A549 (cell line): ENCODE data around the gene CENPX. TPM values are rescaled to one million over a fixed set of nuclear protein-coding genes. Genes with fewer than 3 reads are reported as not detected.

Experiments used
- ATAC-seq, 2 experiments: fragments of 200-7000 bp in 1 of 2; fragments of >200 bp in 1 of 2; cut with Nextera tagmentation in 1 of 2; cut with Tn5 transposase in 1 of 2; 3 replicates each; pipeline versions ENCODE4 v1.8.0 to v1.9.1; 2018 to 2020; ENCODE audit warnings: mild to moderate bottlenecking in 1 of 2, moderate library complexity in 1 of 2
- CTCF ChIA-PET: fragments of 300-600 bp; sonication (Branson Sonifier 250); formaldehyde crosslinking; extraction: SDS; loops from one replicate; lab custom pipeline; 2021; ENCODE audit warnings: antibody characterized with exemption, inconsistent platforms; lab: Yijun Ruan, JAX
- POLR2A ChIA-PET: fragments of 350-600 bp; formaldehyde crosslinking; extraction: SDS; loops from one replicate; lab custom pipeline; 2021; ENCODE audit warnings: antibody characterized with exemption, inconsistent platforms; lab: Yijun Ruan, JAX
- DNase-seq, 2 experiments: peaks; one replicate each; pipeline versions ENCODE4 v3.0.0 to v3.0.0-alpha.2; 2011 to 2016; ENCODE audit warnings: low read depth in 1 of 2, low spot score in 1 of 2
- FAIRE-seq: peaks from 2 replicates; lab custom pipeline; 2011; peaks lifted over from hg19 to GRCh38; lab: Jason Lieb, UNC
- H3K27ac ChIP-seq, 2 experiments: fragments of >200 bp; sonication (Bioruptor Twin); formaldehyde crosslinking; 3 replicates each; pipeline ENCODE4 v1.5.1; 2016 to 2017
- H3K4me1 ChIP-seq: fragments of >200 bp; sonication (Bioruptor Twin); formaldehyde crosslinking; 3 replicates; pipeline ENCODE4 v1.6.1; 2016
- H3K4me2 ChIP-seq: fragments of >200 bp; sonication (Bioruptor Twin); formaldehyde crosslinking; 3 replicates; pipeline ENCODE4 v1.6.1; 2016
- H3K4me3 ChIP-seq: fragments of >200 bp; sonication (Bioruptor Twin); formaldehyde crosslinking; 3 replicates; pipeline ENCODE4 v1.5.1; 2016
- H3K9me3 ChIP-seq: fragments of >200 bp; sonication (Bioruptor Twin); formaldehyde crosslinking; 3 replicates; pipeline ENCODE4 v1.6.1; 2016
- BHLHE40 ChIP-seq: IDR thresholded peaks from 2 replicates; pipeline ENCODE4 v1.6.1; 2012; ENCODE audit warnings: low read depth, low read length, inconsistent platforms
- CBX8 ChIP-seq: fragments of 200-600 bp; sonication (generic); IDR thresholded peaks from 2 replicates; pipeline ENCODE4 v1.6.1; 2016
- CEBPB ChIP-seq, 2 experiments: fragments of >200 bp in 1 of 2; sonication (Bioruptor Twin) in 1 of 2; formaldehyde crosslinking in 1 of 2; IDR thresholded peaks; 2 replicates each; pipeline ENCODE4 v1.6.1; 2012 to 2016
- CHD4 ChIP-seq: fragments of 200-600 bp; sonication (generic); IDR thresholded peaks from 2 replicates; pipeline ENCODE4 v1.6.1; 2016; ENCODE audit warnings: antibody characterized with exemption, mild to moderate bottlenecking, borderline replicate concordance
- CTCF ChIP-seq: fragments of >200 bp; sonication (Bioruptor Twin); formaldehyde crosslinking; IDR thresholded peaks from 3 replicates; pipeline ENCODE4 v1.5.1; 2016
- ESRRA ChIP-seq: fragments of 150-350 bp; IDR thresholded peaks from 2 replicates; pipeline ENCODE4 v1.6.1; 2014; ENCODE audit warnings: mild to moderate bottlenecking, low read length, borderline replicate concordance
- FOSL2 ChIP-seq, 2 experiments: fragments of 450-650 bp in 1 of 2; fragments of >200 bp in 1 of 2; sonication (Bioruptor Twin) in 1 of 2; formaldehyde crosslinking; IDR thresholded peaks; 2 replicates each; pipeline versions ENCODE4 v1.5.0 to v1.6.1; 2016 to 2020; ENCODE audit warnings: mild to moderate bottlenecking in 1 of 2, moderate library complexity in 1 of 2
- FOXS1 ChIP-seq: fragments of 250-450 bp; sonication (Bioruptor Pico); IDR thresholded peaks from 2 replicates; pipeline ENCODE4 v1.5.0; 2020; ENCODE audit warnings: mild to moderate bottlenecking, moderate library complexity
- GATA3 ChIP-seq: IDR thresholded peaks from 2 replicates; pipeline ENCODE4 v1.6.1; 2012; ENCODE audit warnings: borderline replicate concordance
- HMGXB4 ChIP-seq: fragments of 250-450 bp; sonication (Bioruptor Pico); IDR thresholded peaks from 2 replicates; pipeline ENCODE4 v1.5.0; 2021; ENCODE audit warnings: mild to moderate bottlenecking, moderate library complexity, borderline replicate concordance
- KDM5A ChIP-seq: fragments of 200-600 bp; sonication (generic); IDR thresholded peaks from 2 replicates; pipeline ENCODE4 v1.6.1; 2016; ENCODE audit warnings: antibody characterized with exemption, mild to moderate bottlenecking
- MAZ ChIP-seq: fragments of 150-350 bp; IDR thresholded peaks from 2 replicates; pipeline ENCODE4 v1.6.1; 2014; ENCODE audit warnings: antibody characterized with exemption, low read depth, low read length, borderline replicate concordance
- MYC ChIP-seq: IDR thresholded peaks from 2 replicates; pipeline ENCODE4 v1.6.1; 2012; ENCODE audit warnings: mild to moderate bottlenecking, inconsistent platforms, low read length, improper control_type of control experiment, borderline replicate concordance
- NPAS2 ChIP-seq: fragments of 250-450 bp; sonication (Bioruptor Pico); IDR thresholded peaks from 2 replicates; pipeline ENCODE4 v1.8.0; 2022; ENCODE audit warnings: mild to moderate bottlenecking, moderate library complexity, borderline replicate concordance
- NR3C1 ChIP-seq: fragments of >200 bp; sonication (Bioruptor Twin); formaldehyde crosslinking; IDR thresholded peaks from 3 replicates; pipeline ENCODE4 v1.6.1; 2017
- POLR2A ChIP-seq: IDR thresholded peaks from 2 replicates; pipeline ENCODE4 v1.6.1; 2012; ENCODE audit warnings: mild to moderate bottlenecking, low read length
- POLR2AphosphoS2 ChIP-seq: conservative IDR thresholded peaks from 2 replicates; pipeline ENCODE4 v1.6.1; 2012; ENCODE audit warnings: low read length, improper control_type of control experiment, inconsistent platforms
- RARB ChIP-seq: fragments of 250-450 bp; sonication (Bioruptor Pico); IDR thresholded peaks from 2 replicates; pipeline ENCODE4 v1.8.0; 2021; ENCODE audit warnings: mild to moderate bottlenecking, moderate library complexity
- RCOR1 ChIP-seq: fragments of 150-350 bp; IDR thresholded peaks from 2 replicates; pipeline ENCODE4 v1.6.1; 2014; ENCODE audit warnings: antibody characterized with exemption, low read length, low read depth
- TP53 ChIP-seq: fragments of 250-450 bp; sonication (Bioruptor Pico); IDR thresholded peaks from 2 replicates; pipeline ENCODE4 v1.5.0; 2021; ENCODE audit warnings: mild to moderate bottlenecking, moderate library complexity
- ZFP36 ChIP-seq: fragments of 450-650 bp; IDR thresholded peaks from 2 replicates; pipeline ENCODE4 v1.6.1; 2014; ENCODE audit warnings: borderline replicate concordance; ENCODE audit not compliant: partially characterized antibody
- WGBS: methylation state at CpG from one replicate; pipeline ENCODE4 v1.1.6; 2017; ENCODE audit errors: missing lambda C conversion rate; 5-methylcytosine and 5-hydroxymethylcytosine counted together
- polyA plus RNA-seq, 4 experiments: library from polyadenylated mRNA; depleted of rRNA in 3 of 4; stranded (reverse); fragments of >200 nt; fragmentation: RNase III in 1 of 4; extraction: RNeasy Plus Mini Kit Qiagen cat#74134 plus additional on column Dnase treatment in 1 of 4; gene quantifications; 2 replicates in 3 of 4; 3 replicates in 1 of 4; pipeline ENCODE4 v1.2.3, GENCODE V29; 2011 to 2017

Gene CENPX
- polyA plus RNA-seq, 2 of the 4 experiments (the other 2 are of a cell fraction), result 80.5 to 222 TPM

- TF ChIP-seq MYC (no peak), POLR2AphosphoS2 (no peak), GATA3 (no peak), RARB (no peak), CTCF (no peak), POLR2A (no peak), ESRRA (no peak), ZFP36 (no peak), NR3C1 (no peak), TP53 (CRISPR knock-in tag) (no peak), MAZ (no peak)
- TF ChIP-seq, all 56 proteins: peak for 0
- Histone ChIP-seq H3K9me3 (no peaks in the 10 kb centered on the region), H3K4me2 (no peak overlapping the region), H3K4me3 (no peak overlapping the region), H3K4me1 (peaks cover 4% of the 10 kb centered on the region), H3K27ac (peak overlapping the region in 1 of 2 experiments; percentile 23; a peak in 1 of 6 replicates)
- ATAC-seq, result 0 out of 6 replicates have a peak, but pooled peaks of 1 of the 2 experiments have one; percentile 2
- no peak for FAIRE-seq
- WGBS, result 85% methylated on average over 19 of the region's 19 CpGs
- ChIA-PET POLR2A (no interaction called here), CTCF (interaction anchor here (0.9 to 33.2 kb wide), 4 partner anchors 9 to 54 kb away, joined by 3 to 794 read pairs (median 100); partner anchors contain the start of genes CENPX, LRRC45 and NOTUM)
- DNase-seq, result no peak
These were observed 11.0 kb downstream of the CENPX start for GRCh38 chr17:82011617-82012187.

GRCh38 chr17:82010575-82011525, 11.8 kb downstream of the CENPX start:
- 87% methylated on average over 21 of the region's 39 CpGs for WGBS
- H3K4me3 ChIP-seq, result no peak overlapping the region
- ATAC-seq (no peak), FAIRE-seq (no peak), DNase-seq (no peak)
- peaks cover 12% of the 10 kb centered on the region for H3K4me1 ChIP-seq
- CTCF ChIA-PET, result interaction anchor here (1.3 to 33.2 kb wide), 5 partner anchors 8 to 47 kb away, joined by 3 to 794 read pairs (median 16); partner anchors contain the start of genes CENPX, LRRC45, NOTUM and RAC3
- POLR2A ChIA-PET, result no interaction called here
- no peak for TF ChIP-seq BHLHE40
- no peak for TF ChIP-seq CTCF
- TF ChIP-seq CHD4, result no peak
- TF ChIP-seq KDM5A, result no peak
- TF ChIP-seq ESRRA, result no peak
- TF ChIP-seq FOSL2 (IDR thresholded peaks at IDR 0.05), result no peak
- TF ChIP-seq FOSL2 (CRISPR knock-in tag; IDR thresholded peaks at IDR 0.05), result no peak
- no peak overlapping the region; a peak in 1 of 6 replicates for H3K27ac ChIP-seq
- no peak overlapping the region for H3K4me2 ChIP-seq
- H3K9me3 ChIP-seq, result no peaks in the 10 kb centered on the region

- Histone ChIP-seq H3K27ac (no peak overlapping the region), H3K4me3 (no peak overlapping the region), H3K4me1 (peaks cover 27% of the 10 kb centered on the region), H3K9me3 (no peaks in the 10 kb centered on the region), H3K4me2 (no peak overlapping the region)
- DNase-seq (no peak), FAIRE-seq (no peak), ATAC-seq (no peak)
- 95% methylated on average over 14 of the region's 15 CpGs for WGBS
- ChIA-PET CTCF (interaction anchor here (1.0 to 33.2 kb wide), 7 partner anchors 10 to 295 kb away, joined by 3 to 794 read pairs (median 3); partner anchors contain the start of genes CENPX, LRRC45, NOTUM and RAC3), POLR2A (no interaction called here)
- TF ChIP-seq NPAS2 (CRISPR knock-in tag) (no peak), CEBPB (IDR thresholded peaks at IDR 0.05) (no peak), CBX8 (no peak), FOXS1 (CRISPR knock-in tag) (no peak), RCOR1 (no peak), HMGXB4 (CRISPR knock-in tag) (no peak)
These were observed 13.3 kb downstream of the CENPX start for GRCh38 chr17:82009413-82009812.
